NCI-H446 (cell line): ENCODE results near the gene DBH.
"Not testable (repeated sequence)": the region's sequence is repeated elsewhere in the genome, so short reads cannot be mapped to it uniquely, and the experiment has no call there.

Source experiments
- DNase-seq, 2 experiments: peaks; one replicate each; lab custom pipeline; 2025; lab: John Stamatoyannopoulos, UW

The DBH gene

DNA sequence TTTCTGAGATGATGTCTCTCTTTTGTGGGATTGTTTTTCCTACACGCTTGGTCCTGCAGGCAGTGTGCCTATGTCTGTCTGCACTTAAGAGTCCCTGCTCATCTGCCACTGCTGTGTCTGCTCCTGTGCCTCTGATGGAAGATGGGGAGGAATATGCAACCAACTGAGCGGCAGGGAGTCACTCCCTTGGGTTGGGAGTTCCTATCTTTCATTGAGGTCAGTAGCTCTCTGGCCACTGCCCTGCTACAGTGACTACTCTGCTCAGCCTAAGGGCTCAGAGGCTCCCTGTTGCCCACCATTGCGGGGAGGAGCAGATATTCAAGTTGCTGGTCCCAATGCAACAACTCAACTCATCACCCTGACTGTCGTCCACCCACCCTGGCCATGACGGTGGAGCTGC is 13.6 kb upstream of the DBH start:
- DNase-seq, result no peak

DNA sequence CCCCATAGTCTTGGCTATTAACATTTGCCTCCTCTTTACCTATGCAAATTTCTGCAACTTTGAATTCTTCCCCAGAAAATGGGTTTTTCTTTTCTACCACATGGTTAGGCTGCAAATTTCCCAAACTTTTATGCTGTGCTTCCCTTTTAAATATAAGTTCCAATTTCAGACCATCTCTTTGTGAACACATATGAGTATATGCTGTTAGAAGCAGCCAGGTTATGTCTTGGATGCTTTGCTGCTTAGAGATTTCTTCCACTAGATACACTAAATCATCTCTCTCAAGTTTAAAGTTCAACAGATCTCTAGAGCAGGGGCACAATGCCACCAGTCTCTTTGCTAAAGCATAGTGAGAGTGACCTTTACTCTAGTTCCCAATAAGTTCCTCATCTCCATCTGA is 10.2 kb upstream of the DBH start:
- DNase-seq, result not testable (repeated sequence)

DNA sequence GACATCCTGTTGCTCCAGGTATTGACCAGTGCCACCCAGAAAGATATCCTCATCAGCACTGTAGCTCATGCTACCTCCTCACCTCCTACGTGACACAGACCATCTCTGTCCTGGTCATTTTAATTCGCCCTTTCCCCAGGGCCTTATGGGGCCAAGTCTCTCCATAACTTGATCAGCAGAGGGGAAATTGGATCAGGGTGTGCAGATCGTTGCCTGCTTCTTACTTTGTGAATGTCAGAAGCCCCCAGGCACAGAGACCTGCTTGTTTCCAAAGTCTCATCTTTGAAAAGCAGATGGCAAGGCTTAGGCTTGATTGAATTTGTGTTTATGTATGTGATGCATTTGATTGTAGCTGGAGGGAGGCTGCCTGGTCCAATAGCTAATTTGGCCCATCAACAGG is 8.8 kb upstream of the DBH start:
- DNase-seq, result no peak

DNA sequence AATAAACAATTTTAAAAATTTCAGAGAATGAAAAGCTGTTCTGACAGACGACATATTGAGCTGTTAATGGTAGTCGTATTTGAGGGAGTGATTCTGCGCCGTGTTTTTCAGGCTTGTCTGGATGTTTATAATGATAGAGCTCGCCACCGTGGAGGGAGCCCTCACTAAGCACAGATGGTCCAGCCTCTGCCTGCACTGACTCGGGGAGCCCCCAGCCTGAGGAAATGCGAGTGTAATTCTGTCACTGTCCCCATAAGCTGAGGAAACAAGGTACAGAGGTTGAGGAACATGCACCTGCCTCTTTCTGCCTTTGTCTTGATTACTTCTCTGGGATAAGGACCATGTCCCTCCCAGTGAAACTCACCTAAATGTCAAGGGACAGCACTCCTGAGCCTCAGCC is 7.4 kb upstream of the DBH start:
- DNase-seq, result no peak

GRCh38 chr9:133629221-133630110 is 6.7 kb upstream of the DBH start:
- DNase-seq, result no peak

- DNase-seq, result no peak
Observed at GRCh38 chr9:133631111-133631510, 5.1 kb upstream of the DBH start.

- no peak for DNase-seq
Observed at GRCh38 chr9:133632806-133633680, 3.1 kb upstream of the DBH start.

DNA sequence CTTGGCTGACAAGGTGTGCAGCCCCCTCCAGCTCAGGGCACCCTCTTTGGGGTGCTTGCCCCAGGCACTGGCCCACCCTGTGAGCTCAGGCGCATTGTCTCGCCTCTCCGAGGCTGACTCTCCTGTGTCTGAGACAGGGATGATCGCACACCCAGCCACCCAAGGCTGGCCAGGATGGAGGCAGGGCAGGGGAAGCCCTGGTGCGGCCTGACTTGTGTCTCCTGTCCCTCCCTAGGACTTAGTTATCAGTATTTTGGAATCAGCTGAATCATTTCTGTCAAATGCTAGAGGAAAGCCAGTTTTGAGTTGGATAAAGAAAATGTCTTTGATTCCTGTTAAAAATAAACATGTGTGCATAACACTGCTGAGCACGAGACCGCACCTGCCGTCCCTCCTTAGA is 2.5 kb upstream of the DBH start:
- no peak for DNase-seq

DNA sequence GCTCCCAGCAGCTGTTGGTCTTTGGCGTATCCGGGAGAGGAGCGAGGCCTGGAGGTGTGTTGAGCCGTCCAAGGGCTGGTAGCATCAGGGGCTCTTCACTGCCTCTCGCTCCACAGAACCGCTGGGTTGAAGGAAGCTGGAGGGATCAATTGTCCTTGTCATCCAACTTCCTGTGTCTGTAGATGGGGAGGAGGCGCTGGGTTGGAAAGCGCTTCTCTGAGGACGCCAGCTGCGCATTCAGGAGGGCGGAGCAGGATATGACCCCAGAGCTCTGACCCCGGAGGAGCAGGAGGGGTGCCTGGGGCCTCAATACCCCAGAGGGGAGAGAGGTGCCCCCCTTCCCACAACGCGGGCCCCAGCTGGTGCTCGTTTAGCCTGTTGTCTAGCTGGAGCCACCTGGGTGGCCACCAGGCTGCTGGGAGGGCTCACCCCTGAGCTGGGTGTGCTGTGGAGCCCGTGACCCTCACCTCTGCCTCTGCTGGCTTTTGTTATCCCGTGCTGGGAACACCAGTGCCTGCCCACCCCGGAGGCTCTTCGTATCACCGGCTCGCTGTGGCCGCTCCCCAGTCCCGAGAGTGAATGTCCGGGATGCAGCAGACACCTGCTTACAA is 2.0 kb upstream of the DBH start:
- DNase-seq, result no peak

GRCh38 chr9:133635098-133635497 is 1.1 kb upstream of the DBH start:
- no peak for DNase-seq

DNA sequence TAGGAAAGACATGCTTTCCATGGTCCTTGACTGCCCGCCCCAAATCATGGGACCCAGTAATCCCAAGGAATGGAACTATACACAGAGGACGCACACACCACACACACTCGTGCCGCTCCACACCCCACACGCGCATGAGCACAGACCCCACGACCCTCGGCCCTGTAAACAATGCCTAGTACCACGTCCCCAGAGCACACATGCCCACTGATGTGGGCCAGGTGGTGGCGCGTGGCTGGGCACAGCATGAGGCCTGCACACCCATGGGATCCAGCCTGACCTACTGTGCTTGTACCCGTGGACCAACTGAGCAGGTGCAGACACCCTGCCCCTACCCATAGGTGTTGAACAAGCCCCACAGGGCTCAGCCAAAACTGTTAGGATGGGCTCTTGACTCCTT is 739 bp downstream of the DBH start:
- DNase-seq, result no peak

DNA sequence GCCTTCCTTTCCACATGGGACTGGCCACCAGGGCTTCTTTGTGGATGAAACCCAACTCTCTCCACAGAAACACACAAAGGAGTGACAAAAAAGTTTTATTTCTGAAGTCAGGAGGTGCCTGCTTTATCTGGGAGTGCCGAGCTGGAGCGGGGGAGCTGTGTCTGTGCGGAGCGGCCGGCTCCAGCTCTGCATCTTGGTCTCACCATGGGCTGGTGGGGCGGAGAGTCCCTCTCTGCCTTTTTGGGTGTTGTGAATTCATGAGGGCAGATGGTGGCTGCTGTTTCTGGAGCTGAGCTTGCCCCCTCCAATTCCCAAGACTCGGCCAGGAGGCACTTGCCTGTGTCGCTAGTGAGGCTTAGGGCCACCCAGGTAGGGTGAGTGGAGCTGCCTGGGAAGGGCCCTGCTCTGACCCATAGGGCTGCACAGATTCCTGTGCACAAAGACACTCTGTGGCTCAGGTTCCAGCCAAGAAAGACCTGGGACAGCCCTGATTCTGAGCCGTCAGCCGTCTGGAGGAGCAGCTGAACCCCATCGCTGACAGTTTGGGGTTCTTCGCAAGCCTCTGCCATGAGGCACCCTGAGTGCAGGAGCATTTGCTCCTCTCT is 1.4 kb downstream of the DBH start:
- DNase-seq, result no peak

GRCh38 chr9:133638076-133638475 is 1.9 kb downstream of the DBH start:
- DNase-seq, result no peak

DNA sequence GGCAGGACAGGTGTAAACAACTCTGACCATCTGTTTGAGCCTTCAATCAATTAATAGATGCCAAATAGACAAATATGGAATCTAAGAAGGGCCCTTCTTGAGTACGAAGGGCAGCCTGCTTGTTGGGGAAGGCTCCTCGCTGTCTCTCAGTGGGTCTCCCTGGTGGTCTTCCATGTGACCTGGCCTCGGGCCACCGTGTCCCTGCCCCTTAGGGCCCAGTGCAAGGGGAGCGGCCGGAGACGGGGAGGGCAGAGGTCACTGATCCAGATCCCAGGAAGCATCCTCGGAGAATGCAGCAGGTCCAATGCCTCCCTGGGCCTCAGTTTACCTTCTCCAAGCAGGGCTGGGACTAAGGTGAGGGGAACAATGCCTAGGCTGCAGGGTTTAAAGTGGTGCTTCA is 2.5 kb downstream of the DBH start:
- no peak for DNase-seq

- no peak for DNase-seq
Observed at GRCh38 chr9:133639613-133640012, 3.5 kb downstream of the DBH start.

DNA sequence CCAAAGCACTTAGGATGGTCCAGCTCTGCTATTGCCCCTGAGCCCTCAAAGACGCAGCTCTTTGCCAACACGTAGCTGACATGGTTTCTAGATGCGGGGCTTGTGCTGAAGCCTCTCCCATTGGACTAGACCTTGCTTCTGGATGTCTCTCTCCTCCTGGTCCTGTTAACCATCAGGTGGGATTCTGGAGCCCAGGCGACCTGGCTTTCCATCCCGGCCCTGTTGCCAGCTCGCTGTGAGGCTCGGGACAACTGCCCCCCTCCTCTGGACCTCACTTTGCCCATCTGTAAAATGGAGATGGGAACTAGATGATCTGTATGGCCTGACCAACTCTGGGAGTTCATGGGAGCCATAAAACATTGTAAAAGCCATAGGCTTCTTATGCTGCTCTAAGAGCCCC is 4.0 kb downstream of the DBH start:
- DNase-seq, result no peak

DNA sequence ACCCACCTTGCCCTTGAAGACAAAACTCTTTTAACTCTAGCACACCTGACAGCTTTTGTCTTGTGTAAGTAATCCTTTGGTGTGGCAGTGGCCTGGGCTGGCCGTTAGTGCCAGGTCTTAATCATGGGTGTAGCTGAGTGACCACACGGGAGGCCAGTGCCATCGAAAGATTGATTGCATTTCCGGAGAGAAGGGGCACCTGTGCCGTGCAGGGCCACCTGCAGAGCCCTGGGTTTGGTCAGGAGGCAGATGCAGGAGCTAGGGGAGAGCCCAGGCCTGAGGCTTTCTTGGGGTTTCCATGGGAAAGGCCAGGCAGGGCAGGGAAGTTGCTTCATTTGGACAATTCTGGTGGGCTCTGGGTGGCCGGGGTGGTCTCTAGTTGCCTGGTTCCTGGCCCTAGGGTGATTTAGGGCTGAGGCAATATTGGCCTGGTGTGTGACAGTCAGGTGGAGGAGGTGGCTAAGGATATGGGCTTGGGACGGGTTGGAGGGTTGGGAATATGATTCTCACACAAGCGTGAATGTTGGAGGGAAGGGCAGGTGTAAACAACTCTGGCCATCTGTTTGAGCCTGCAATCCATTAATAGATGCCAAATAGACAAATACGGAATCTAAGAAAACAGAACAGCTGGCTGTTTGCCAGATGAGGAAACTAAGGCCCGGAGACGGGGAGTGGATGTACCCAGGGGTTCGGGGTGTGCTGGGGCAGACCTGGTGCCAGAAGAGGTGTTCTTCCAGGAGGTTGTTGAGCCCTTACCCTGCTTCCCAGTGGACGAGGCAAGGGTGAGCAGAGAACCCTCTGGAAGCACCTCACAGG is 4.6 kb downstream of the DBH start:
- DNase-seq, result no peak

- no peak for DNase-seq
Observed at GRCh38 chr9:133641396-133641655, 5.2 kb downstream of the DBH start.

DNA sequence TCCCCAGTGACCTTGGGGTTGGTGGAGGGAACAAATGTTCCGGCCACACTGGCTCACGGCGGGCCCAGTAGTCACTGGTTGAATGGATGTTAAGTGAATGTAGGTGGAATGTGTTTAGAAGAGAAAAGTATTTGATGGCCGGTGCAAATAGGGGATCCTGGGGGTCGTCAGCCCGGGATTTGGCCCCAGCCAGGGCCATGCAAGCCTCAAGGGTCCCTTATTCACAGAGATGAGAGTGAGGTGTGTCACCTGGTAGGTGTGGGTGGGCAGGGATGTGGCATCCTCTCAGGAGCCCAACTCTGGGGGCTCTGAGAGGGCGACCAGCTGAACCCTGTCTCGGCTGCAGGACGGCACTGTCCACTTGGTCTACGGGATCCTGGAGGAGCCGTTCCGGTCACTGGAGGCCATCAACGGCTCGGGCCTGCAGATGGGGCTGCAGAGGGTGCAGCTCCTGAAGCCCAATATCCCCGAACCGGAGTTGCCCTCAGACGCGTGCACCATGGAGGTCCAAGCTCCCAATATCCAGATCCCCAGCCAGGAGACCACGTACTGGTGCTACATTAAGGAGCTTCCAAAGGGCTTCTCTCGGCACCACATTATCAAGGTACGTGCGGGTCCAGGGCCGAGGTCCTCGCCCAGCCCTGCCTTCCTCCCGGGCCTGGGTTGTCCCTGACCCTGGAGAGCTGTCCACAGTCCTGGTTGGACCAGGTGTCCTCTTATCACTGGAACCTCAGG is 5.9 kb downstream of the DBH start:
- DNase-seq, result no peak

- no peak for DNase-seq
Observed at GRCh38 chr9:133642708-133643361, 6.7 kb downstream of the DBH start.

GRCh38 chr9:133643362-133643755 is 7.2 kb downstream of the DBH start:
- DNase-seq, result no peak
